Inflammatory macrophage treated with lipopolysaccharide for 4 hours (primary cell): Measurements from ENCODE around the gene MYMX.

ENCODE experiments used
- DNase-seq: peaks from one replicate; pipeline ENCODE4 v3.0.0-alpha.2; 2020

The MYMX gene

GRCh38 chr6:44220913-44221290, 4.2 kb downstream of the MYMX start:
- DNase-seq = no peak

GRCh38 chr6:44221291-44221960, 4.7 kb downstream of the MYMX start:
- peak; percentile 74 for DNase-seq

- DNase-seq = no peak
These were observed 5.2 kb downstream of the MYMX start for GRCh38 chr6:44221961-44222335.

- DNase-seq = no peak
These were observed 6.0 kb downstream of the MYMX start for GRCh38 chr6:44222486-44223318.

- DNase-seq = peak; percentile 48
These were observed 6.7 kb downstream of the MYMX start, which contains the start of gene SLC29A1 for GRCh38 chr6:44223319-44224028. Gene SLC29A1 (plus strand): TSS chr6:44223595. CDS start chr6:44227314, 3,719 bp downstream.

GRCh38 chr6:44224029-44224964, 7.6 kb downstream of the MYMX start:
- DNase-seq = no peak

- DNase-seq = no peak
These were observed 8.2 kb downstream of the MYMX start for GRCh38 chr6:44224965-44225305.

- DNase-seq = no peak
These were observed 9.0 kb downstream of the MYMX start for GRCh38 chr6:44225579-44226325.

GRCh38 chr6:44226368-44227147, 9.8 kb downstream of the MYMX start:
- no peak for DNase-seq

- DNase-seq = no peak
These were observed 10.5 kb downstream of the MYMX start for GRCh38 chr6:44227148-44227793.

GRCh38 chr6:44228031-44228430, 11.3 kb downstream of the MYMX start:
- no peak for DNase-seq

GRCh38 chr6:44228433-44228832, 11.7 kb downstream of the MYMX start:
- no peak for DNase-seq

GRCh38 chr6:44228836-44229235, 12.1 kb downstream of the MYMX start:
- no peak for DNase-seq

GRCh38 chr6:44229376-44230033, 12.8 kb downstream of the MYMX start:
- peak; percentile 44 for DNase-seq

- DNase-seq = no peak
These were observed 13.4 kb downstream of the MYMX start for GRCh38 chr6:44230034-44230675.

- peak; percentile 28 for DNase-seq
These were observed 14.7 kb downstream of the MYMX start for GRCh38 chr6:44231426-44231825.

- DNase-seq = no peak
These were observed 16.2 kb downstream of the MYMX start for GRCh38 chr6:44232676-44233566.

GRCh38 chr6:44233567-44234100, 16.9 kb downstream of the MYMX start:
- no peak for DNase-seq
